Stimulated activated CD4-positive, alpha-beta T cell treated with anti-CD3 and anti-CD28 coated beads, Interleukin-12 subunit alpha, Interleukin-12 subunit beta, amount 100 ng/mL, for 4 hours (primary cell): ENCODE data around the gene G2E3.

ENCODE experiments used
- DNase-seq: peaks from one replicate; pipeline ENCODE4 v3.0.0-alpha.2; 2020

The G2E3 gene

DNA sequence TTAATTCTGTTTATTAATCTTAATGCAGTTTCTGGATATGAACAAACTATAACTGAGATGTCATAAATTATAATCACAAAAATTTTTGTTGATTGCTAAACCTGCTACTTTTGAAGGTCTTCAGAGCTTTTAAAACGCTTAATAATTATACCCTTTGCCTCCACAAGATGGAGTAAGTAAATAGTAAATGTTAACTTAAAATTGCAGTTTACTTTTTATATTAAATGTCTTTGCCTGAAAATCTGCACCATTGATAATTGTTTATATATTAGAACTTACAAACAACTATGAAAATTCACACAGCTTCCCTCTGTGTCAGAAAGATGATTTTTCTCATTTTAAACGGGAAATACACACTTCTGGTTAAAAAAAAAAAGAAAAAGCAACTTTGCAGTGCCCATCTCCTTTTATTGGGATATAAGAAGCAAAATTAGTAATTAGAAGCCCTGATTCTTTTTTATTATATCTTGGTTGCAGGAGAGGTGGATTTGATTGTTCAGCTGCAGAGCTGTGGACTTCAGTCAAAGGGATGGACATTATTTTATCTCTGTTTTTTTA lies 98.7 kb downstream of the G2E3 start:
- DNase-seq: no peak

DNA sequence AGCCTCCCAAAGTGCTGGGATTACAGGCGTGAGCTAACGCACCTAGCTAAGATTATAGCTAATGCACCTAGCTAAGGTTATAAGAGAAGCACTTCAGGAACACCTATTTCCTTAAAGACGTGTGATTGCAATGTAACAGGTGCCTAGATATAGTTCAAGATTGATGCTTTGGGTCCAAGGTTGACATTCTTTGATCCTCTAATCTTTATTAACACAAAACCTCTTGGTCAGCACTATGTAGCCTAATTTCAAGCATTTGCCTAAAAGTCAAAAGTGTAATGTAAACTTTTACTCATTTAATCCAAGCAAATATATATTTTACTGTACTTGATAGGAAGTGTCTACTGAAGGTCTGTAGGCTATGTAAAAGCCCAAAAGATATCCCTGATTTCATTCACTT lies 99.7 kb downstream of the G2E3 start:
- no peak for DNase-seq

DNA sequence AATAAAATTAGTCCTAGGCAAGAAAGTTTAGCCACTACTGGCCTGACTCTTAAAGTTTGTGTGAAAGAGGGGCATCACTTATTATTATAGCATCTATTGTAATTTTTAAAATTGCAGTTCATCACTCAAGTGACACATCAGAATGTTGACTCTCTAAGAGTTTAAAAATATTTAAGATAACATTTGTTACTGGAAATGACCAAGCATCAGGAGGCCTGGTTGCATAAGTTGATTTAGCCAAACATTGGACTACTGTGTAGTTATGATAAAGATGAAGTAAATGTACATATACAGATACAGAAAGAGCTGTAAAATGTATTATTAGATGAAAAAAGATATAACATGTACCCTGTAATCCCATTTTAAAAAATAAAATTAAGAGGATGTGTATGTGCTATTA lies 110.6 kb downstream of the G2E3 start:
- no peak for DNase-seq
